CD14-positive monocyte (primary cell): ENCODE results near the gene MAMLD1. TPM values are rescaled to one million over a fixed set of nuclear protein-coding genes. Genes with fewer than 3 reads are reported as not detected.
A peak's percentile ranks its signal among the peaks of the same experiment; 100 is the strongest.

Experiments used
- DNase-seq, 3 donors: peaks; one replicate each; pipeline ENCODE4 v3.0.0-alpha.2; 2011 to 2022
- H2AFZ ChIP-seq: 2 replicates; pipeline ENCODE4 v1.6.0; 2012; ENCODE audit warnings: mild to moderate bottlenecking, low read depth, low read length, inconsistent platforms; ENCODE audit not compliant: insufficient read depth, poor library complexity, severe bottlenecking
- H3K27ac ChIP-seq, 2 donors: 1 replicate in 1 of 2; 2 replicates in 1 of 2; pipeline ENCODE4 v1.5.1; 2012 to 2013; ENCODE audit warnings: low read length in 2 of 2, control low read depth in 1 of 2, inconsistent platforms in 1 of 2, low read depth in 1 of 2, mild to moderate bottlenecking in 1 of 2
- H3K27me3 ChIP-seq, 2 donors: one replicate each; pipeline versions ENCODE4 v1.6.0 to v1.6.1; 2011 to 2013; ENCODE audit warnings: low read length in 2 of 2; ENCODE audit not compliant: control insufficient read depth in 2 of 2, insufficient read depth in 2 of 2
- H3K36me3 ChIP-seq, 2 donors: replicated peaks in 1 of 2; 1 replicate in 1 of 2; 2 replicates in 1 of 2; pipeline versions ENCODE4 v1.5.1 to v1.6.1; 2012 to 2013; ENCODE audit warnings: low read length in 2 of 2, control low read depth in 1 of 2, inconsistent platforms in 1 of 2, mild to moderate bottlenecking in 1 of 2; ENCODE audit not compliant: insufficient read depth in 2 of 2, control insufficient read depth in 1 of 2
- H3K4me1 ChIP-seq, 2 donors: 1 replicate in 1 of 2; 2 replicates in 1 of 2; pipeline versions ENCODE4 v1.5.1 to v1.6.1; 2012 to 2013; ENCODE audit warnings: low read length in 2 of 2, control low read depth in 1 of 2, inconsistent platforms in 1 of 2, mild to moderate bottlenecking in 1 of 2, moderate library complexity in 1 of 2; ENCODE audit not compliant: insufficient read depth in 2 of 2, control insufficient read depth in 1 of 2
- H3K4me2 ChIP-seq: replicated peaks from 2 replicates; pipeline ENCODE3; 2012; ENCODE audit warnings: low read length, moderate library complexity, mild to moderate bottlenecking; ENCODE audit not compliant: poor library complexity, severe bottlenecking; ENCODE audit errors: extremely low read depth
- H3K4me3 ChIP-seq, 3 experiments: fragments of 200-600 bp in 1 of 3; sonication (generic) in 1 of 3; replicated peaks in 1 of 3; 1 replicate in 2 of 3; 2 replicates in 1 of 3; pipeline ENCODE4 v1.5.1; 2011 to 2013; ENCODE audit warnings: low read length in 3 of 3, mild to moderate bottlenecking in 3 of 3, control low read depth in 2 of 3, low read depth in 2 of 3, inconsistent platforms in 1 of 3, moderate library complexity in 1 of 3
- H3K79me2 ChIP-seq: 2 replicates; pipeline ENCODE4 v1.6.0; 2012; ENCODE audit warnings: mild to moderate bottlenecking, control low read depth, inconsistent platforms, low read length, moderate library complexity; ENCODE audit not compliant: insufficient read depth
- H3K9ac ChIP-seq: 2 replicates; pipeline ENCODE4 v1.6.0; 2017; ENCODE audit warnings: low read length, mild to moderate bottlenecking; ENCODE audit not compliant: insufficient read depth, poor library complexity, severe bottlenecking
- H3K9me3 ChIP-seq, 2 donors: replicated peaks in 1 of 2; 1 replicate in 1 of 2; 2 replicates in 1 of 2; pipeline versions ENCODE4 v1.5.1 to v1.6.1; 2012 to 2013; ENCODE audit warnings: low read length in 2 of 2, control low read depth in 1 of 2; ENCODE audit not compliant: control insufficient read depth in 1 of 2, insufficient read depth in 1 of 2
- H4K20me1 ChIP-seq: 2 replicates; pipeline ENCODE4 v1.6.0; 2012; ENCODE audit warnings: mild to moderate bottlenecking, low read length, control low read depth, moderate library complexity; ENCODE audit not compliant: insufficient read depth
- H3K27ac Mint-ChIP-seq, 7 donors: one replicate each; pipeline ENCODE4 v1.8.0; 2020; ENCODE audit warnings: mild to moderate bottlenecking in 7 of 7, mixed read lengths in 7 of 7, moderate library complexity in 6 of 7, inconsistent platforms in 2 of 7
- H3K27me3 Mint-ChIP-seq, 3 donors: one replicate each; pipeline ENCODE4 v1.8.0; 2021 to 2022; ENCODE audit warnings: low read depth in 3 of 3, mild to moderate bottlenecking in 3 of 3, mixed read lengths in 3 of 3, moderate library complexity in 3 of 3, inconsistent platforms in 1 of 3
- H3K36me3 Mint-ChIP-seq, 2 donors: one replicate each; pipeline ENCODE4 v1.8.0; 2020; ENCODE audit warnings: mixed read lengths in 2 of 2, inconsistent platforms in 1 of 2, mild to moderate bottlenecking in 1 of 2
- H3K4me1 Mint-ChIP-seq: one replicate; pipeline ENCODE4 v1.8.0; 2020; ENCODE audit warnings: mild to moderate bottlenecking, mixed read lengths
- H3K4me3 Mint-ChIP-seq, 2 donors: one replicate each; pipeline ENCODE4 v1.8.0; 2020; ENCODE audit warnings: mild to moderate bottlenecking in 2 of 2, mixed read lengths in 2 of 2, moderate library complexity in 1 of 2
- H3K9me3 Mint-ChIP-seq, 7 donors: one replicate each; pipeline ENCODE4 v1.8.0; 2020 to 2022; ENCODE audit warnings: mixed read lengths in 7 of 7, mild to moderate bottlenecking in 6 of 7, moderate library complexity in 6 of 7, inconsistent platforms in 2 of 7
- WGBS: methylation state at CpG from one replicate; pipeline ENCODE4 v1.1.5; 2013; ENCODE audit warnings: missing lambda C conversion rate; ENCODE audit not compliant: insufficient coverage; 5-methylcytosine and 5-hydroxymethylcytosine counted together
- intact Hi-C, 2 donors: fragments of 100-400 bp; cut with micrococcal nuclease; formaldehyde crosslinking; loops; one replicate each; pipeline versions ENCODE4 v1.15.0 to v1.15.1; 2023
- polyA plus RNA-seq, 3 donors: library from polyadenylated mRNA; depleted of rRNA in 1 of 3; unstranded in 2 of 3; stranded (reverse) in 1 of 3; fragments of 300-500 nt in 2 of 3; fragments of >200 nt in 1 of 3; fragmentation: Illumina TruSeq in 2 of 3; gene quantifications; 1 replicate in 2 of 3; 2 replicates in 1 of 3; pipeline ENCODE4 v1.2.3, GENCODE V29; 2012 to 2021
- TF ChIP-seq, protein P1 (sequence below): fragments of 200-600 bp; IDR thresholded peaks from one replicate; pipeline ENCODE4 v1.8.0; 2022; ENCODE audit warnings: antibody characterized with exemption, mild to moderate bottlenecking

The MAMLD1 gene
- polyA plus RNA-seq, 3 donors = not detected

DNA sequence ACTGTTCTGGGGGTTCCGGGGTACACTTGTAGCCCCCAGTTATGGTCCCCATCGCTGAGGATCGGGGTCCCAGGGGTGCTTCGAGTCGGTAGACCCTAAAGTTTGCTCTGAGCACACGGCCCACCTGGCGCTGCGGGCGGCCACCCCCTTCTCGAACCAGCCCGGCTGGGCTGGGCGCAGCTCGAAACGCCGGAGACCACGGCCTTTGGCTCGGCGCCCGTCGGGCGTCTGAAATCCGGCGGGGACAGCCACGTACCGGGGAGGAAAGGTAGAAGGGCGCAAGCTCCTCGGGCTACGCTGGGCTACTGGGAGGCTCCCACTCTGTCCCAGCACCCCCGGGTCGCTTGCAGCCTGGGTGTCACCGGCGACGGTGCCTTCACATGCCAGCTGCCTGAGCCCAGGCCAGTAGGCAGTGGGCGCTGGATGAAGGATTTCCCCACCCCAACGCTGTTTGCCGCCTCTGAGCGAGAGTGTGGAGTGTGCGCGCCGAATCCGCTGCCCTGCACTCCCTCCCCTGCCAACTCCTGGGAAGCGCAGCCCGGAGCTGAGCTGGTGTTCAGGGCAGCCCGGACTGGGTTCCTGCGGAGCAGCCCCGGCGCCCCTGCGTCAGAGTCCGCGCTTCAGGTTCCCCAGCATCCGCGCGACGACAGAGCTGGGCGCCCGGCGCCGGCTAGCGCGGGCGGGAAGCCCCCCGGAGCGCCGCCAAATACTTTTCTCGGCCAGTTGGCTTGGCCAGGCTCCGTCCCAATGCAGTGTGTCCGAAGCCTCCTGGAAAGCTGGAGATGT lies 637 bp downstream of the MAMLD1 start:
- peak in 1 of 3 donors; percentile 13 for DNase-seq
- no peak overlapping the region for H3K27ac Mint-ChIP-seq
- H2AFZ ChIP-seq = peak overlapping the region; percentile 41

GRCh38 chrX:150364347-150365050 lies 1.4 kb downstream of the MAMLD1 start:
- H2AFZ ChIP-seq = no peak overlapping the region

More for the DNA sequence above, 637 bp downstream of the MAMLD1 start:
- TF ChIP-seq, protein P1, sequence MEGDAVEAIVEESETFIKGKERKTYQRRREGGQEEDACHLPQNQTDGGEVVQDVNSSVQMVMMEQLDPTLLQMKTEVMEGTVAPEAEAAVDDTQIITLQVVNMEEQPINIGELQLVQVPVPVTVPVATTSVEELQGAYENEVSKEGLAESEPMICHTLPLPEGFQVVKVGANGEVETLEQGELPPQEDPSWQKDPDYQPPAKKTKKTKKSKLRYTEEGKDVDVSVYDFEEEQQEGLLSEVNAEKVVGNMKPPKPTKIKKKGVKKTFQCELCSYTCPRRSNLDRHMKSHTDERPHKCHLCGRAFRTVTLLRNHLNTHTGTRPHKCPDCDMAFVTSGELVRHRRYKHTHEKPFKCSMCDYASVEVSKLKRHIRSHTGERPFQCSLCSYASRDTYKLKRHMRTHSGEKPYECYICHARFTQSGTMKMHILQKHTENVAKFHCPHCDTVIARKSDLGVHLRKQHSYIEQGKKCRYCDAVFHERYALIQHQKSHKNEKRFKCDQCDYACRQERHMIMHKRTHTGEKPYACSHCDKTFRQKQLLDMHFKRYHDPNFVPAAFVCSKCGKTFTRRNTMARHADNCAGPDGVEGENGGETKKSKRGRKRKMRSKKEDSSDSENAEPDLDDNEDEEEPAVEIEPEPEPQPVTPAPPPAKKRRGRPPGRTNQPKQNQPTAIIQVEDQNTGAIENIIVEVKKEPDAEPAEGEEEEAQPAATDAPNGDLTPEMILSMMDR = no peak
- intact Hi-C loops = loop anchor here (5.0 to 10.0 kb wide), 4 partner anchors 111 to 204 kb away; partner anchors contain the start of gene MTM1 (in 1 of the 2)
- Mint-ChIP-seq H3K9me3 (peaks cover 0 to 39% (median 15%) of the 10 kb centered on the region in 7 donors), H3K4me1 (peaks cover 28% of the 10 kb centered on the region), H3K4me3 (peak overlapping the region; percentile 75 to 81), H3K27me3 (peaks cover 51 to 82% (median 61%) of the 10 kb centered on the region in 3 donors), H3K36me3 (peaks cover 0 to 5% of the 10 kb centered on the region in 2 donors)
- H3K4me1 ChIP-seq = peaks cover 50 to 54% of the 10 kb centered on the region in 2 donors
- no peaks in the 10 kb centered on the region for H3K79me2 ChIP-seq
- no peaks in the 10 kb centered on the region for H3K36me3 ChIP-seq
- H3K27ac ChIP-seq = no peak overlapping the region
- H3K9ac ChIP-seq = peak overlapping the region; percentile 46
- peak overlapping the region; percentile 78 for H3K4me2 ChIP-seq
- 0% methylated on average over 43 of the region's 67 CpGs for WGBS
- H3K27me3 ChIP-seq = peaks cover 25 to 66% of the 10 kb centered on the region in 2 donors
- no peaks in the 10 kb centered on the region for H4K20me1 ChIP-seq
- H3K9me3 ChIP-seq = no peaks in the 10 kb centered on the region
- H3K4me3 ChIP-seq = peak overlapping the region; percentile 11 to 73 (median 35)

More at GRCh38 chrX:150364347-150365050, 1.4 kb downstream of the MAMLD1 start:
- Mint-ChIP-seq H3K36me3 (peaks cover 0 to 5% of the 10 kb centered on the region in 2 donors), H3K4me3 (peak overlapping the region; percentile 75 to 81), H3K4me1 (peaks cover 28% of the 10 kb centered on the region), H3K9me3 (peaks cover 0 to 36% (median 15%) of the 10 kb centered on the region in 7 donors), H3K27ac (no peak overlapping the region), H3K27me3 (peaks cover 49 to 78% (median 57%) of the 10 kb centered on the region in 3 donors)
- Histone ChIP-seq H3K4me1 (peaks cover 50 to 54% of the 10 kb centered on the region in 2 donors), H3K36me3 (no peaks in the 10 kb centered on the region), H3K27ac (no peak overlapping the region), H3K9ac (peak overlapping the region; percentile 46), H4K20me1 (no peaks in the 10 kb centered on the region), H3K79me2 (no peaks in the 10 kb centered on the region), H3K4me2 (peak overlapping the region; percentile 78), H3K4me3 (peak overlapping the region; percentile 9 to 73 (median 16)), H3K9me3 (no peaks in the 10 kb centered on the region), H3K27me3 (peaks cover 25 to 66% of the 10 kb centered on the region in 2 donors)
- no peak for DNase-seq
- TF ChIP-seq, protein P1 = no peak
- intact Hi-C loops = loop anchor here (5.0 to 10.0 kb wide), 4 partner anchors 110 to 203 kb away; partner anchors contain the start of gene MTM1 (in 1 of the 2)
- WGBS = 0% methylated on average over 19 of the region's 66 CpGs
